Measurements from ENCODE around the gene NUDCD3.

DNA sequence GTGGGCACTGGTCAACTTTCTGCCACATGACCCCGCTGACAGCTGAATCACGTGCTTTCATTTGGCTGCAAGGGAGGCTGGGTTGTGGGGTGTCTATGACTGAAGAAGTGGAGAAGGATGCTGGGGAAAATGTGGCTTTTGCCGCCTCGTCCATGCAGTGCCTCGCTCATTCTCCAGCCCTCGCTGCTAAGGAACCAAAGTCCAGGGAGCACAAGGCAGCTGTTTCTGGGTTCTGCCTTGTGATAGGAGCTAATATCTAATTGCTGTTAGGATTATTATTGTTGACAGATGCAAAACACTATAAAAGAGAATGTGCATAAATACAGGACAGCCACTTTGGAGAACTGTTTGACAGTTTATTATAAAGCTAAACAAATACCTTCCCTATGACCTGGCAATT, 160.1 kb downstream of the NUDCD3 start:
- TF ChIP-seq POLR2A (IDR thresholded peaks at IDR 0.05): no peak
- no peak for TF ChIP-seq POLR2AphosphoS5 (IDR thresholded peaks at IDR 0.05)
- TF ChIP-seq, protein P1, sequence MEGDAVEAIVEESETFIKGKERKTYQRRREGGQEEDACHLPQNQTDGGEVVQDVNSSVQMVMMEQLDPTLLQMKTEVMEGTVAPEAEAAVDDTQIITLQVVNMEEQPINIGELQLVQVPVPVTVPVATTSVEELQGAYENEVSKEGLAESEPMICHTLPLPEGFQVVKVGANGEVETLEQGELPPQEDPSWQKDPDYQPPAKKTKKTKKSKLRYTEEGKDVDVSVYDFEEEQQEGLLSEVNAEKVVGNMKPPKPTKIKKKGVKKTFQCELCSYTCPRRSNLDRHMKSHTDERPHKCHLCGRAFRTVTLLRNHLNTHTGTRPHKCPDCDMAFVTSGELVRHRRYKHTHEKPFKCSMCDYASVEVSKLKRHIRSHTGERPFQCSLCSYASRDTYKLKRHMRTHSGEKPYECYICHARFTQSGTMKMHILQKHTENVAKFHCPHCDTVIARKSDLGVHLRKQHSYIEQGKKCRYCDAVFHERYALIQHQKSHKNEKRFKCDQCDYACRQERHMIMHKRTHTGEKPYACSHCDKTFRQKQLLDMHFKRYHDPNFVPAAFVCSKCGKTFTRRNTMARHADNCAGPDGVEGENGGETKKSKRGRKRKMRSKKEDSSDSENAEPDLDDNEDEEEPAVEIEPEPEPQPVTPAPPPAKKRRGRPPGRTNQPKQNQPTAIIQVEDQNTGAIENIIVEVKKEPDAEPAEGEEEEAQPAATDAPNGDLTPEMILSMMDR (IDR thresholded peaks at IDR 0.05): no peak

Measured in suprapubic skin (tissue), 4 donors.